Endothelial cell of umbilical vein (primary cell): Measurements from ENCODE around the gene SEC63. TPM values are rescaled to one million over a fixed set of nuclear protein-coding genes. Genes with fewer than 3 reads are reported as not detected.

ENCODE experiments used
- BruUV-seq: library from RNA; stranded (reverse); fragments of 400-500 nt; replicated peaks from 2 replicates; lab custom pipeline; 2021; lab: Mats Ljungman, UMichigan
- CTCF ChIA-PET: fragments of 300-600, 350-600 bp; sonication (Branson Sonifier 250); formaldehyde crosslinking; loops from one replicate; lab custom pipeline; 2021; ENCODE audit warnings: antibody characterized with exemption, inconsistent platforms; lab: Charles Lee
- POLR2A ChIA-PET: fragments of 300-600, 350-600 bp; sonication (Branson Sonifier 250); formaldehyde crosslinking; loops from one replicate; lab custom pipeline; 2021; ENCODE audit warnings: antibody characterized with exemption, inconsistent platforms; lab: Charles Lee
- DNase-seq: peaks from one replicate; pipeline ENCODE4 v3.0.0-alpha.2; 2011; ENCODE audit warnings: low read depth, low spot score
- FAIRE-seq: peaks from 2 replicates; lab custom pipeline; 2011; peaks lifted over from hg19 to GRCh38; lab: Jason Lieb, UNC
- H2AFZ ChIP-seq: 2 replicates; pipeline ENCODE4 v1.6.0; 2012; ENCODE audit warnings: low read depth, low read length, control low read depth, inconsistent platforms
- H3K27ac ChIP-seq: 2 replicates; pipeline ENCODE4 v1.5.1; 2011; ENCODE audit warnings: low read depth, mild to moderate bottlenecking, control low read depth, low read length, moderate library complexity; ENCODE audit not compliant: insufficient read depth
- H3K27me3 ChIP-seq, 2 experiments: 2 replicates each; pipeline versions ENCODE4 v1.6.0 to v1.6.1; 2011; ENCODE audit warnings: low read length in 2 of 2, mixed read lengths in 1 of 2; ENCODE audit not compliant: control insufficient read depth in 2 of 2, insufficient read depth in 2 of 2
- H3K36me3 ChIP-seq, 2 experiments: 2 replicates in 1 of 2; 3 replicates in 1 of 2; pipeline ENCODE4 v1.5.1; 2011; ENCODE audit warnings: low read length in 2 of 2, mild to moderate bottlenecking in 1 of 2, moderate library complexity in 1 of 2; ENCODE audit not compliant: control insufficient read depth in 2 of 2, insufficient read depth in 2 of 2; ENCODE audit errors: extremely low read depth in 1 of 2
- H3K4me1 ChIP-seq: 3 replicates; pipeline ENCODE4 v1.5.1; 2011; ENCODE audit warnings: mild to moderate bottlenecking, low read length; ENCODE audit not compliant: control insufficient read depth, insufficient read depth; ENCODE audit errors: extremely low read depth
- H3K4me2 ChIP-seq: 2 replicates; pipeline ENCODE4 v1.6.1; 2011; ENCODE audit warnings: low read length, control low read depth, mixed read lengths; ENCODE audit not compliant: insufficient read depth
- H3K4me3 ChIP-seq, 3 experiments: fragments of 200-600 bp in 1 of 3; sonication (generic), shearing (Covaris generic) in 1 of 3; replicated peaks in 1 of 3; 2 replicates each; pipeline ENCODE4 v1.5.1; 2011 to 2016; ENCODE audit warnings: control low read depth in 3 of 3, low read length in 3 of 3, mild to moderate bottlenecking in 2 of 3, inconsistent platforms in 1 of 3, low read depth in 1 of 3, moderate library complexity in 1 of 3; ENCODE audit not compliant: insufficient read depth in 1 of 3
- H3K79me2 ChIP-seq: 2 replicates; pipeline ENCODE4 v1.6.0; 2012; ENCODE audit warnings: low read length, inconsistent platforms; ENCODE audit not compliant: control insufficient read depth, insufficient read depth
- H3K9ac ChIP-seq: replicated peaks from 2 replicates; pipeline ENCODE3; 2011; ENCODE audit warnings: low read length, control low read depth; ENCODE audit not compliant: insufficient read depth; ENCODE audit errors: extremely low read depth
- H3K9me1 ChIP-seq: replicated peaks from 3 replicates; pipeline ENCODE4 v1.6.0; 2011; ENCODE audit warnings: mild to moderate bottlenecking, low read length; ENCODE audit not compliant: control insufficient read depth, insufficient read depth; ENCODE audit errors: extremely low read depth
- H3K9me3 ChIP-seq: replicated peaks from 2 replicates; pipeline ENCODE4 v1.5.1; 2012; ENCODE audit warnings: low read length, inconsistent platforms; ENCODE audit not compliant: control insufficient read depth, insufficient read depth
- H4K20me1 ChIP-seq: replicated peaks from 2 replicates; pipeline ENCODE3; 2011; ENCODE audit warnings: mild to moderate bottlenecking, low read length; ENCODE audit not compliant: control insufficient read depth, insufficient read depth; ENCODE audit errors: extremely low read depth
- EZH2 ChIP-seq: IDR thresholded peaks from 2 replicates; pipeline ENCODE4 v1.6.1; 2012; ENCODE audit warnings: borderline replicate concordance, low read depth, mild to moderate bottlenecking, moderate library complexity, low read length, inconsistent platforms; ENCODE audit not compliant: severe bottlenecking
- FOS ChIP-seq: IDR thresholded peaks from 2 replicates; pipeline ENCODE4 v1.6.1; 2011; ENCODE audit warnings: mild to moderate bottlenecking, low read length, moderate library complexity, borderline replicate concordance; ENCODE audit not compliant: insufficient read depth
- GATA2 ChIP-seq: IDR thresholded peaks from 2 replicates; pipeline ENCODE4 v1.7.0; 2011; ENCODE audit warnings: low read depth, mild to moderate bottlenecking, moderate library complexity, mixed read lengths, low read length; ENCODE audit not compliant: insufficient read length, insufficient read depth
- JUN ChIP-seq: IDR thresholded peaks from 2 replicates; pipeline ENCODE4 v1.6.1; 2011; ENCODE audit warnings: borderline replicate concordance, low read depth; ENCODE audit not compliant: insufficient read length, insufficient read depth
- MYC ChIP-seq: IDR thresholded peaks from one replicate; pipeline ENCODE4 v1.6.1; 2011; ENCODE audit warnings: mild to moderate bottlenecking, low read depth, low read length
- POLR2A ChIP-seq: IDR thresholded peaks from 2 replicates; pipeline ENCODE4 v1.6.1; 2012; ENCODE audit warnings: low read depth, mild to moderate bottlenecking, control low read depth, low read length
- POLR2AphosphoS5 ChIP-seq: IDR thresholded peaks from 2 replicates; pipeline ENCODE4 v1.6.1; 2012; ENCODE audit warnings: low read depth, mild to moderate bottlenecking, control low read depth, low read length, moderate library complexity; ENCODE audit not compliant: insufficient read depth
- dilution Hi-C: fragments of 300-500 bp; cut with MboI; formaldehyde crosslinking; loops from one replicate; pipeline ENCODE4 v1.15.0; 2019; ENCODE audit warnings: low sequenced_read_pairs; ENCODE audit not compliant: extremely low pct_ligation_motif_present
- intact Hi-C: fragments of 100-400 bp; cut with micrococcal nuclease; formaldehyde crosslinking; loops from one replicate; pipeline ENCODE4 v1.10.0; 2022
- polyA plus RNA-seq, 4 experiments: library from polyadenylated mRNA; depleted of rRNA in 3 of 4; stranded (reverse) in 3 of 4; unstranded in 1 of 4; fragments of >200 nt; gene quantifications; 2 replicates each; pipeline versions ENCODE4 v1.2.1 to v1.2.3, GENCODE V29; 2011 to 2012; ENCODE audit warnings: missing spikeins in 1 of 4
- total RNA-seq: library from RNA; stranded (reverse); gene quantifications from 2 replicates; pipeline ENCODE4 v1.2.3, GENCODE V29; 2021
- TF ChIP-seq, protein P1 (sequence below): IDR thresholded peaks from 2 replicates; pipeline ENCODE4 v1.6.1; 2011; ENCODE audit not compliant: insufficient read depth, insufficient read length
- TF ChIP-seq, protein P2 (sequence below), 2 donors: IDR thresholded peaks; 1 replicate in 1 of 2; 2 replicates in 1 of 2; pipeline ENCODE4 v1.5.1; 2011; ENCODE audit warnings: low read length in 2 of 2, mild to moderate bottlenecking in 2 of 2, moderate library complexity in 2 of 2, control low read depth in 1 of 2, inconsistent platforms in 1 of 2, low read depth in 1 of 2; ENCODE audit not compliant: insufficient read depth in 1 of 2; ENCODE audit errors: extremely low read depth in 1 of 2

Gene SEC63
- total and polyA plus RNA-seq, 2 donors (not counting 3 experiments of a cell fraction or from before 2014, with no cell fraction given) = 14.8 to 132 TPM

DNA sequence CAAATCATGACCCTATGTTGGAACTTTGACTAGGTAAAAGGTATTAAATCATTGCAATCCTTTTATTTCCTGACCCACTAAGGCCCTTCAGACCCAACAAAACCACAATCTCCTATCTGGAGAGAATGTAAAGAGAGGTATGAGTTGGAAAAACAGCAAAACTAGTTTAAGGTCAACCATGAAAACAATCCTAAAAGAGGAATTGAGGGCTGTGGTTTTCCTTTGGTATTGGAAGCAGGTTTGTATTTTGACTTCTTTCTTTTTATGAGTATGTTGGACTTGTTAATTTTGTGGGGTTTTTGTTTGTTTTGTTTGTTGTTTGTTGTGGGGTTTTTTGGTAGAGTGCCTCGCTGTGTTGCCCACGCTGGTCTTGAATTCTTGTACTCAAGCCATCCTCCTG is 4.7 kb upstream of the SEC63 start:
- H3K9ac ChIP-seq = no peak overlapping the region
- no peaks in the 10 kb centered on the region for H3K9me1 ChIP-seq
- POLR2A ChIA-PET = no interaction called here
- CTCF ChIA-PET = no interaction called here
- no peak for FAIRE-seq
- dilution Hi-C loops (no loop called here), intact Hi-C loops (no loop called here)
- H3K9me3 ChIP-seq = no peaks in the 10 kb centered on the region
- BruUV-seq = no TSS peak
- no peak overlapping the region for H2AFZ ChIP-seq
- H3K36me3 ChIP-seq = no peaks in the 10 kb centered on the region
- TF ChIP-seq JUN = no peak
- TF ChIP-seq FOS = no peak
- no peak for TF ChIP-seq POLR2AphosphoS5
- no peak for TF ChIP-seq GATA2
- TF ChIP-seq, protein P1, sequence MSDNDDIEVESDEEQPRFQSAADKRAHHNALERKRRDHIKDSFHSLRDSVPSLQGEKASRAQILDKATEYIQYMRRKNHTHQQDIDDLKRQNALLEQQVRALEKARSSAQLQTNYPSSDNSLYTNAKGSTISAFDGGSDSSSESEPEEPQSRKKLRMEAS = no peak
- TF ChIP-seq, protein P2, sequence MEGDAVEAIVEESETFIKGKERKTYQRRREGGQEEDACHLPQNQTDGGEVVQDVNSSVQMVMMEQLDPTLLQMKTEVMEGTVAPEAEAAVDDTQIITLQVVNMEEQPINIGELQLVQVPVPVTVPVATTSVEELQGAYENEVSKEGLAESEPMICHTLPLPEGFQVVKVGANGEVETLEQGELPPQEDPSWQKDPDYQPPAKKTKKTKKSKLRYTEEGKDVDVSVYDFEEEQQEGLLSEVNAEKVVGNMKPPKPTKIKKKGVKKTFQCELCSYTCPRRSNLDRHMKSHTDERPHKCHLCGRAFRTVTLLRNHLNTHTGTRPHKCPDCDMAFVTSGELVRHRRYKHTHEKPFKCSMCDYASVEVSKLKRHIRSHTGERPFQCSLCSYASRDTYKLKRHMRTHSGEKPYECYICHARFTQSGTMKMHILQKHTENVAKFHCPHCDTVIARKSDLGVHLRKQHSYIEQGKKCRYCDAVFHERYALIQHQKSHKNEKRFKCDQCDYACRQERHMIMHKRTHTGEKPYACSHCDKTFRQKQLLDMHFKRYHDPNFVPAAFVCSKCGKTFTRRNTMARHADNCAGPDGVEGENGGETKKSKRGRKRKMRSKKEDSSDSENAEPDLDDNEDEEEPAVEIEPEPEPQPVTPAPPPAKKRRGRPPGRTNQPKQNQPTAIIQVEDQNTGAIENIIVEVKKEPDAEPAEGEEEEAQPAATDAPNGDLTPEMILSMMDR (IDR thresholded peaks at IDR 0.05; ENCODE audit: extremely low read depth in 1 of 2, insufficient read depth in 1 of 2, low read depth in 1 of 2, low read length in 2 of 2) = no peak
- no peak for TF ChIP-seq MYC
- TF ChIP-seq POLR2A = no peak
- TF ChIP-seq EZH2 = no peak
- no peak overlapping the region for H3K27ac ChIP-seq
- peaks cover 0 to 3% of the 10 kb centered on the region in 2 experiments for H3K27me3 ChIP-seq
- no peak overlapping the region for H3K4me3 ChIP-seq
- H3K4me1 ChIP-seq = peaks cover 2% of the 10 kb centered on the region
- no peaks in the 10 kb centered on the region for H4K20me1 ChIP-seq
- no peak overlapping the region for H3K4me2 ChIP-seq
- H3K79me2 ChIP-seq = peaks cover 2% of the 10 kb centered on the region
- no peak for DNase-seq
